SK-N-SH (cell line): ENCODE data around the gene ATM. TPM values are rescaled to one million over a fixed set of nuclear protein-coding genes. Genes with fewer than 3 reads are reported as not detected.

Source experiments
- CTCF ChIA-PET: fragments of 300-600, 350-600 bp; formaldehyde crosslinking; extraction: SDS; loops from one replicate; lab custom pipeline; 2021; lab: Yijun Ruan, JAX
- POLR2A ChIA-PET: fragments of 350-600 bp; sonication (Branson Sonifier 250); formaldehyde crosslinking; extraction: SDS; loops from one replicate; lab custom pipeline; 2020; ENCODE audit warnings: antibody characterized with exemption, inconsistent platforms; lab: Yijun Ruan, JAX
- DNase-seq: peaks from one replicate; pipeline ENCODE4 v3.0.0; 2012
- H2AFZ ChIP-seq: fragments of 200-600 bp; sonication (generic); 2 replicates; pipeline ENCODE4 v1.8.1; 2016; ENCODE audit warnings: antibody characterized with exemption, mild to moderate bottlenecking, low read depth
- H3F3A ChIP-seq: fragments of 200-600 bp; sonication (generic); replicated peaks from 2 replicates; pipeline ENCODE3; 2016; ENCODE audit warnings: antibody characterized with exemption, mild to moderate bottlenecking; ENCODE audit not compliant: insufficient read depth
- H3K27ac ChIP-seq, 2 experiments: fragments of 200-500 bp in 1 of 2; fragments of 200-600 bp in 1 of 2; sonication (Bioruptor generic) in 1 of 2; sonication (generic), shearing (Covaris generic) in 1 of 2; 2 replicates each; pipeline versions ENCODE4 v1.5.1 to v1.6.1; 2014 to 2016; ENCODE audit warnings: low read depth in 2 of 2, inconsistent platforms in 1 of 2, low read length in 1 of 2, mild to moderate bottlenecking in 1 of 2, mixed read lengths in 1 of 2
- H3K27me3 ChIP-seq: fragments of 200-600 bp; sonication (generic), shearing (Covaris generic); 2 replicates; pipeline ENCODE4 v1.6.1; 2016; ENCODE audit warnings: mixed run types; ENCODE audit not compliant: insufficient read depth
- H3K36me3 ChIP-seq, 2 experiments: fragments of 200-500 bp in 1 of 2; fragments of 200-600 bp in 1 of 2; sonication (Bioruptor generic) in 1 of 2; sonication (generic) in 1 of 2; replicated peaks in 1 of 2; 2 replicates each; pipeline versions ENCODE3 to v1.5.1; 2014 to 2016; ENCODE audit warnings: low read length in 1 of 2, mild to moderate bottlenecking in 1 of 2; ENCODE audit not compliant: insufficient read depth in 2 of 2, control insufficient read depth in 1 of 2
- H3K4me1 ChIP-seq, 2 experiments: fragments of 200-500 bp in 1 of 2; fragments of 200-600 bp in 1 of 2; sonication (Bioruptor generic) in 1 of 2; sonication (generic), shearing (Covaris generic) in 1 of 2; 2 replicates each; pipeline versions ENCODE4 v1.5.1 to v1.6.1; 2014 to 2016; ENCODE audit warnings: low read depth in 1 of 2, low read length in 1 of 2, mixed run types in 1 of 2; ENCODE audit not compliant: insufficient read depth in 2 of 2, control insufficient read depth in 1 of 2
- H3K4me2 ChIP-seq: fragments of 200-600 bp; sonication (generic), shearing (Covaris generic); 2 replicates; pipeline ENCODE4 v1.6.1; 2017; ENCODE audit warnings: mixed run types
- H3K4me3 ChIP-seq, 2 experiments: fragments of 200-500 bp in 1 of 2; fragments of 200-600 bp in 1 of 2; sonication (Bioruptor generic) in 1 of 2; sonication (generic), shearing (Covaris generic) in 1 of 2; 2 replicates each; pipeline versions ENCODE4 v1.5.1 to v1.8.1; 2014 to 2016; ENCODE audit warnings: low read depth in 2 of 2, inconsistent platforms in 1 of 2, low read length in 1 of 2, mild to moderate bottlenecking in 1 of 2, mixed read lengths in 1 of 2, moderate library complexity in 1 of 2
- H3K79me2 ChIP-seq: fragments of 200-600 bp; sonication (generic); 2 replicates; pipeline ENCODE4 v1.8.1; 2017; ENCODE audit warnings: mild to moderate bottlenecking; ENCODE audit not compliant: insufficient read depth
- H3K9ac ChIP-seq: fragments of 200-600 bp; sonication (generic); 2 replicates; pipeline ENCODE4 v1.6.1; 2017; ENCODE audit warnings: mixed run types
- H3K9me2 ChIP-seq: fragments of 200-600 bp; sonication (generic); 2 replicates; pipeline ENCODE4 v1.6.1; 2017; ENCODE audit warnings: mixed run types
- H3K9me3 ChIP-seq: fragments of 200-600 bp; sonication (generic); 2 replicates; pipeline ENCODE4 v1.6.1; 2017; ENCODE audit warnings: mixed run types, mild to moderate bottlenecking, moderate library complexity
- H4K20me1 ChIP-seq: fragments of 200-600 bp; sonication (generic); 2 replicates; pipeline ENCODE4 v1.6.1; 2017; ENCODE audit warnings: mild to moderate bottlenecking, mixed run types; ENCODE audit not compliant: insufficient read depth
- MEF2A ChIP-seq: IDR thresholded peaks from 2 replicates; pipeline ENCODE4 v1.4.0; 2012; ENCODE audit warnings: low read depth, borderline replicate concordance
- MXI1 ChIP-seq: IDR thresholded peaks from 2 replicates; pipeline ENCODE4 v1.6.1; 2012; ENCODE audit warnings: mild to moderate bottlenecking, low read depth, low read length, improper control_type of control experiment
- SMC3 ChIP-seq: IDR thresholded peaks from 2 replicates; pipeline ENCODE4 v1.6.1; 2012; ENCODE audit warnings: low read depth, low read length, improper control_type of control experiment
- TCF12 ChIP-seq: IDR thresholded peaks from 2 replicates; pipeline ENCODE4 v1.4.0; 2012
- TEAD4 ChIP-seq: IDR thresholded peaks from 2 replicates; pipeline ENCODE4 v1.4.0; 2012; ENCODE audit warnings: mild to moderate bottlenecking, borderline replicate concordance; ENCODE audit not compliant: insufficient read depth
- WGBS: methylation state at CpG from one replicate; pipeline ENCODE4 v1.1.6; 2017; ENCODE audit warnings: low lambda C conversion rate; 5-methylcytosine and 5-hydroxymethylcytosine counted together
- polyA plus RNA-seq, 3 experiments: library from polyadenylated mRNA; depleted of rRNA; stranded (reverse); fragments of >200 nt; gene quantifications; 2 replicates each; pipeline ENCODE4 v1.2.3, GENCODE V29; 2012
- TF ChIP-seq, protein P1 (sequence below): fragments of 150-350 bp; IDR thresholded peaks from 2 replicates; pipeline ENCODE4 v1.6.1; 2017; ENCODE audit warnings: antibody characterized with exemption, low read length, low read depth, borderline replicate concordance
- TF ChIP-seq, protein P2 (sequence below): IDR thresholded peaks from 2 replicates; pipeline ENCODE4 v1.4.0; 2012; ENCODE audit warnings: low read depth
- TF ChIP-seq, protein P3 (sequence below): IDR thresholded peaks from 2 replicates; pipeline ENCODE4; 2012
- TF ChIP-seq, protein P4 (sequence below): fragments of 200-600 bp; sonication (generic); IDR thresholded peaks from 2 replicates; pipeline ENCODE4 v1.6.1; 2017; ENCODE audit warnings: antibody characterized with exemption, mild to moderate bottlenecking, moderate library complexity

The ATM gene
- polyA plus RNA-seq, 1 of the 3 experiments (the other 2 are of a cell fraction) = 14.1 TPM

DNA sequence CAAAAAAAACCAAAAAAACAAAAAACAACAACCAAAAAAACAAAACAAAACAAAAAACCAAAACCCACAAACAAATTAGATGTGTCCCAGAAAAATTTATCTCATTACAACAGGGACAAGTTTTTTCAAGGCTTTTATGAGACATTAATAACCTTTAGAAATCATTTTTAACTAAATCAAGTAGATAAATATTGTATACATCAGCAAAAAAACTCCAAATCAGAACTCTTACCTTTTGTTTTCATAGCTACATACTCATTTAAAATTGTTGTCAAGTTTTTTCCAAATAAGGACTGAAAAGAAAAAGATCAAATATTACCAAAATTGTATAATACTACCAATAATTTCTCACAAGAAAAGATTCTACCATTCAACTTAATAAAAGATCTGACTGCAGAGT is 29.1 kb upstream of the ATM start:
- H3K36me3 ChIP-seq = peaks cover 45 to 52% of the 10 kb centered on the region in 2 experiments
- TF ChIP-seq, protein P1, sequence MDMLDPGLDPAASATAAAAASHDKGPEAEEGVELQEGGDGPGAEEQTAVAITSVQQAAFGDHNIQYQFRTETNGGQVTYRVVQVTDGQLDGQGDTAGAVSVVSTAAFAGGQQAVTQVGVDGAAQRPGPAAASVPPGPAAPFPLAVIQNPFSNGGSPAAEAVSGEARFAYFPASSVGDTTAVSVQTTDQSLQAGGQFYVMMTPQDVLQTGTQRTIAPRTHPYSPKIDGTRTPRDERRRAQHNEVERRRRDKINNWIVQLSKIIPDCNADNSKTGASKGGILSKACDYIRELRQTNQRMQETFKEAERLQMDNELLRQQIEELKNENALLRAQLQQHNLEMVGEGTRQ = no peak
- TF ChIP-seq, protein P2, sequence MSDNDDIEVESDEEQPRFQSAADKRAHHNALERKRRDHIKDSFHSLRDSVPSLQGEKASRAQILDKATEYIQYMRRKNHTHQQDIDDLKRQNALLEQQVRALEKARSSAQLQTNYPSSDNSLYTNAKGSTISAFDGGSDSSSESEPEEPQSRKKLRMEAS = no peak
- TF ChIP-seq, protein P3, sequence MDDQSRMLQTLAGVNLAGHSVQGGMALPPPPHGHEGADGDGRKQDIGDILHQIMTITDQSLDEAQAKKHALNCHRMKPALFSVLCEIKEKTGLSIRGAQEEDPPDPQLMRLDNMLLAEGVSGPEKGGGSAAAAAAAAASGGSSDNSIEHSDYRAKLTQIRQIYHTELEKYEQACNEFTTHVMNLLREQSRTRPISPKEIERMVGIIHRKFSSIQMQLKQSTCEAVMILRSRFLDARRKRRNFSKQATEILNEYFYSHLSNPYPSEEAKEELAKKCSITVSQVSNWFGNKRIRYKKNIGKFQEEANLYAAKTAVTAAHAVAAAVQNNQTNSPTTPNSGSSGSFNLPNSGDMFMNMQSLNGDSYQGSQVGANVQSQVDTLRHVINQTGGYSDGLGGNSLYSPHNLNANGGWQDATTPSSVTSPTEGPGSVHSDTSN = no peak
- TF ChIP-seq, all 33 proteins: peak for 0
- Histone ChIP-seq H3K4me3 (no peak overlapping the region), H3K9me3 (no peaks in the 10 kb centered on the region), H3F3A (no peaks in the 10 kb centered on the region), H3K27me3 (no peaks in the 10 kb centered on the region), H3K27ac (no peak overlapping the region), H3K9ac (no peak overlapping the region), H2AFZ (no peak overlapping the region), H3K4me2 (no peak overlapping the region), H3K9me2 (no peaks in the 10 kb centered on the region), H3K79me2 (peaks cover 10% of the 10 kb centered on the region; the same call in 1 of the 2 replicates), H3K4me1 (no peaks in the 10 kb centered on the region), H4K20me1 (no peaks in the 10 kb centered on the region)
- DNase-seq = no peak
- CTCF ChIA-PET = no interaction called here
- POLR2A ChIA-PET = no interaction called here

DNA sequence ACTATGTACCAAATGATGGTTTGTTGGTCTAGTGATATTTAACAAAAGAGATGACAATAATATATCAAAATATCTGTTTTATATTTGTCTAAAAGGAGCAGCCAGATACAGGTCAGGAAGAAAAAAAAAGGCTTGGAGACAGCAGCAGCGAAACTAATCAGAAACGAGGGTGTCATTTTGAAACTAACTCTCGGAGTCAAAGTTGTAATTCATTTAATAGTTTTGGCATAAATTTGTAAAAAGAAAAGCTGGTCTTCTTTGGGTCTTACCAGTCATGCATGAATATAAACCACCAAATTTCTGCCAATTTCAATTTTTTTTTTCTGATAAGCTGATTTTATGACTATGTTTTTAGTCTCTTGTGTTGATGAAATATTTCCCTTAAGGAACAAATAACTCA is 26.0 kb upstream of the ATM start:
- no peak overlapping the region for H3K27ac ChIP-seq
- no peaks in the 10 kb centered on the region for H3K27me3 ChIP-seq
- no peak overlapping the region for H3K4me2 ChIP-seq
- no peaks in the 10 kb centered on the region for H4K20me1 ChIP-seq
- CTCF ChIA-PET = no interaction called here
- POLR2A ChIA-PET = no interaction called here
- H3K9me2 ChIP-seq = no peaks in the 10 kb centered on the region
- H3F3A ChIP-seq = no peaks in the 10 kb centered on the region
- peaks cover 35 to 38% of the 10 kb centered on the region in 2 experiments for H3K36me3 ChIP-seq
- DNase-seq = no peak
- no peak overlapping the region for H3K9ac ChIP-seq
- H3K4me3 ChIP-seq = no peak overlapping the region
- TF ChIP-seq SMC3 (no peak), TEAD4 (no peak), MEF2A (no peak), TCF12 (no peak), MXI1 (no peak)
- TF ChIP-seq, protein P4, sequence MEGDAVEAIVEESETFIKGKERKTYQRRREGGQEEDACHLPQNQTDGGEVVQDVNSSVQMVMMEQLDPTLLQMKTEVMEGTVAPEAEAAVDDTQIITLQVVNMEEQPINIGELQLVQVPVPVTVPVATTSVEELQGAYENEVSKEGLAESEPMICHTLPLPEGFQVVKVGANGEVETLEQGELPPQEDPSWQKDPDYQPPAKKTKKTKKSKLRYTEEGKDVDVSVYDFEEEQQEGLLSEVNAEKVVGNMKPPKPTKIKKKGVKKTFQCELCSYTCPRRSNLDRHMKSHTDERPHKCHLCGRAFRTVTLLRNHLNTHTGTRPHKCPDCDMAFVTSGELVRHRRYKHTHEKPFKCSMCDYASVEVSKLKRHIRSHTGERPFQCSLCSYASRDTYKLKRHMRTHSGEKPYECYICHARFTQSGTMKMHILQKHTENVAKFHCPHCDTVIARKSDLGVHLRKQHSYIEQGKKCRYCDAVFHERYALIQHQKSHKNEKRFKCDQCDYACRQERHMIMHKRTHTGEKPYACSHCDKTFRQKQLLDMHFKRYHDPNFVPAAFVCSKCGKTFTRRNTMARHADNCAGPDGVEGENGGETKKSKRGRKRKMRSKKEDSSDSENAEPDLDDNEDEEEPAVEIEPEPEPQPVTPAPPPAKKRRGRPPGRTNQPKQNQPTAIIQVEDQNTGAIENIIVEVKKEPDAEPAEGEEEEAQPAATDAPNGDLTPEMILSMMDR = no peak
- TF ChIP-seq, protein P2 = no peak
- WGBS = 94% methylated on average over 3 of the region's 3 CpGs
- H3K79me2 ChIP-seq = peaks cover 18% of the 10 kb centered on the region
- H3K9me3 ChIP-seq = no peaks in the 10 kb centered on the region
- no peaks in the 10 kb centered on the region for H3K4me1 ChIP-seq
- no peak overlapping the region for H2AFZ ChIP-seq
